HG02763 (cell line): ENCODE measurements around the gene NR2F2.

Experiments
- ATAC-seq: cut with Tn5 transposase; IDR thresholded peaks from one replicate; pipeline ENCODE4 v1.9.1; 2021; ENCODE audit warnings: mild to moderate bottlenecking, moderate library complexity; ENCODE audit not compliant: unreplicated experiment

The NR2F2 gene

DNA sequence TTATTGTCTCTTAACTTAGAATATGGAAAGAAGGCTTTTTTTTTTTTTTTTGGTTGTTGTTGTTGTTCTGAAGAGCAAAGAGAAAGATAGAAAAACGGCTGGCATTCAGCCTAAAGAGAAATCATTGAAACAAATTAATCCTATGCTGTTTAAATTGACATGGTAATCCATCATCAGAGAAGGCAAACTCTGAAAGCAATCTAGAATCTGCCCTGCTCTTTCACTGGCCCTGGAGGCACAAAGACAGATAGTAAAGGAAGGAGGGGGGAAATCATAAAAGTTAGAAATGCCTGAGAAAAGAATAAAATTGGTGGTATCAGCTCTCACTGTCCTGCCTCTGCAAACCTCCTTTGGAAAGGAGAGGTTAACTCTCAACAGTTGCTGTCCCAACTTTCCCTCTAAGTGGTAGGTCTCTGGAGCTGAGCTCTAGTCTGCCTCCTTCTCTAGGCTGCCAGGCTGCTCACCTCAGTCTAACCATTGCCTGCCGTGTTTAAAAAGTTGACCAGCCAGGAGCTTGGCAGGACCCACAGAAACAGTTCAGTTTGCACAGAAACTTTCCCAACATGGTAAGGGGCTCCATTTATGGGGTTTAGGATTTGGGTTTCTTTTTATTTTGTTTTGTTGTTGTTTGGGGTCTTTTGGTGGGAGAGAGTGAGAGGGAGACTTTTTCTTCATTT lies 13.4 kb upstream of the NR2F2 start:
- no peak for ATAC-seq

- ATAC-seq, result no peak
Observed at GRCh38 chr15:96320107-96320506, 10.4 kb upstream of the NR2F2 start.

DNA sequence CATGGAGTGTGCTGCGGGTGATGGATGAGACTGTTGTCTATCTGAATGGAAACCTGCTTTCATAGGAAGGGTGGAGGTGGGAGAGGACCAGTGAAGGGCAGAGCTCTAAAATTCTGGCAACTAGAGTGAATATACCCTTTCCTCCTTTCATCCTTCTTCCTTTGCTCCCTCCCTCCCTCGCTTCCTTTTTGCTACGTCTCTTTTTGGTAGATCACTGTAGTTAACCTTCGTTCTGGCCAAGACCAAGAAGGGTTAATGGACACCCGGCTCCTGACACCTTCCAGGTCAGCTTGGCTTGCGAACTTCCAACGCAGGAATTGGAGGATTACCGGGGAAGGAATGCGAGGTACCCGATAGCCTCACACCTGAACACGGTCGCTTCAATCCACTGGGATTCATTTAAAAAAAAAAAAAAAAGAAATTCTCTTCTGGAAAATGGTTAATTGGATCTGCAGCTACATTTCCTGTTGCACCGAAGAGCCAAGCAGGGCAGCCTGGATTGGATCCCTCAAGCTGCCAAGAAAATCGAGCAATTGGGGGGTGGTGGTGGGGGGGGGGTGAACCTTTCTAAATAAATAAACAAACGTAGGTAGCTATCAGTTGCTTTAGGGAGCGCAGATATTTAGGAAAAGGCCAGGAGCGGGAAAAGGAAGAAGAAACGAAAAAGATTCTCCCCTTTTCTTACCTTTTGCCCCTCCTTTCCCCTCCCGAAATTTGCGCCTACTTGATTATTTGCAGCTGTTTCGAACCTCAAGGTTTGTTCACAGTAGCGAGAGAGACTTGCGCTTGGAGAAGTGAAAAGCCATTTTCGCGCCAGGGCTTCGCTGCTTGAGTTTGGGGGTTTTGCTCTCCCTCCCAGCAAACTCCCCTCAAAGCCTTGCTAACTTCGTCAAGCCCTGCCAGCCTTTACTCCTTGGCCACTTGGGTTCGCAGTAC lies 9.5 kb upstream of the NR2F2 start:
- ATAC-seq, result no peak

DNA sequence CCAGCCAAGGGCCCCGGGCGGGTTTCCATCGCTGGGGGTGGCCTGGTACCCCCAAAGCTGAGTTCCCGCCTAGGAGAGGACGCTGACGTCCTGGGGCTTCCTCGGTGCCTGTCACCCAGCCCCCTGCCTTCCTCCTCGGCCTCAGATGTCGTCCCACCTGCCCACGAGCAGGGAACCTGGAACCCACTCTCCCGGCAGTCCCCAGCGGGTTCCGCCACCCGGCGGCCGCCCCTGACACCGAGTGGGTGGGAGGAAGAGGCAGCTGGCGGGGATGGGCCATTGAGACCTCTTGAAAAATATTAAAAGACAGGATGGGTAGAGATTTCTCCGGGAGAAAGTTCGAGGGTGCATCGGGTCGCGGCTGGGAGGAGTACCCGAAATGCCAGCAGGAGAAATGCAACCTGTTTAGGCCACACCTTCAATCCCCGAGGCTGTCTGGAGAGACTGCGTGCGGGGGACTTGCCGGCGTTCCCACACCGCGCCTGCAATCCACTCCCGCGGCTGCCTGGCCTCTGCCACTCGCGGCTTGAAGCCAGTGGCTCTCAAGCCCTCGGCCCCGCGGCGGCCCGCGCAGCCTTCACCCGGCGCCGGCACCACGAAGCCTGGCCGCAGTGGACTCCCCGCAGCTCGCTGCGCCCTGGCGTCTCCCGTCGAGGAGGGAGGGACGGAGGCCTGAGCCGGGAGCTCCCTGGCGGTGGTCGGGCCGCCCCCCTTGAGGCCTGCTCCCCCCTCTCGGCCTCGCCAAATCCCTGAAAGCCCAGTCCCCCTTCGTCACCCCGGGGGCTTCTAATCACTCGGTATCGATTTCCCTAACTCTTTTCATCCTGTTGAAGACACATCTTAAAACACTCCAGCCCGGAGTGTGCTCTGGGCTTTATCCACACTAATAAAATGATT lies 8.6 kb upstream of the NR2F2 start:
- ATAC-seq, result no peak

- no peak for ATAC-seq
Observed at GRCh38 chr15:96322536-96323318, 7.8 kb upstream of the NR2F2 start.

DNA sequence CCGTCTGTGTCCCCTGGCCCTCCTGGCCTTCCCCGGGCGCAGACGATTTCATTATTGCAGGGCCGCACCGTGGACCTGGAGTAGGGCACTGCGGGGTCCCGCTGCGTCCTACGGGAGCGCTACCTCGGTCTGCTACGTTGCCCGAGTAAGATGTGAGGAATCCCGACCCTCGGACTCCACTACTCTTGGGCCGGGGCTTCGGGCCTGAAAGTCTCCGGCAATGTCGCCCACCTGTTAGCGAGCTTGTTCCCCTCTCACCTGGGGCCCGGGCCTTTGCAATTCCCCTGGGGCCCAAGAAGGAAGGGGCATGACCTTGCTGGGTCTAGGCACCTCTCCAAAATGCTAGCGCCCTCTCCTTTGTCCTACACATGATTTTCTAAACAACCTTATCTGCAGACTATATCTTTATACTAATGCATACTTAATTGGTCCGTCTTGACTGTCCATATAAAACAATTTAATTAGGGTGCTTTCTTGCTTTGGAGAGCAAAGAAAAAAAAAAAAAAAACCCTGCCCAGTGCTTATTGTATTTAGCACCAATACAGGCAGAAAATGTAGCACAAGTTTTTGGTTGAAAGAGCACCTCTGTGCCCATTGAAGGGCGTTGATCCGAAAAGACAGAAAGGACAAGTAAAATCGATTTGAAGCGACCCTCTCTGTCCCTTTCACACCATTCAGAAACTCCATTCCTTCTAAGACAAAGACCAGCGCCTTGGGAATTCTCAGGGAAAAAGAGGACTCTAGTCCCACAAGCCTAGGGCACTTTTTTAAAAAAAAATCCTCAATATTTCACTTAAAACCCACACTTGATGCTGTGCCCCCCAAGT lies 7.0 kb upstream of the NR2F2 start:
- no peak for ATAC-seq

GRCh38 chr15:96324192-96324895 lies 6.2 kb upstream of the NR2F2 start:
- ATAC-seq, result no peak

DNA sequence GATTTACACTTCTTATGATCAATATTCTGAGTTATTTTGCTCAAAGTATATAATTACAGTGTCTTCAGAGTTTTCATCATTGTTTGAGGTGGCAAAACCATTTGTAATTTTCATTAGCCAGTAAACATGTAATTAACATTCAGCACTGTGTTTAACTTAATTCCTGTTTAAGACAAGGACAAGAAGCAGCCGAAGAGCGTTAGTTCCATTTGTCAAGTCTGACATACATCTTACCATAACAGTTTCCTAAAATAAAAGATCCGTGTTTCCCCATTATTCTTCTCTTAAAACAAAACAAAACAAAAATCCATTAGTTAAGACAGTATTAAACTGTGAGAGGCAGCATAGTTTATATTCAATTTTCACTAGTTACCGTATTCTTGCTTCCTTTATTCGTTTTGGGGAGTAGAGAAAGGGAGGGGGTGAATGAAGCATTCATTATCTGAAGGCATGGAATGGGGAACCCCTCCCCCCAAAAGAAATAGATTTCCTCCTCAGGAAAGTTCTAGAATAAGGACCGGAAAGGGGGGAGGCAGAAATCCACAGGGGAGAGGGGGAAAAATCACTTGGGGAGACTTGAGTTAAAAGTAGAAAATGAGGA lies 5.5 kb upstream of the NR2F2 start:
- ATAC-seq, result no peak

- no peak for ATAC-seq
Observed at GRCh38 chr15:96325541-96326327, 4.8 kb upstream of the NR2F2 start.

GRCh38 chr15:96326328-96327154 lies 4.0 kb upstream of the NR2F2 start:
- ATAC-seq, result no peak

DNA sequence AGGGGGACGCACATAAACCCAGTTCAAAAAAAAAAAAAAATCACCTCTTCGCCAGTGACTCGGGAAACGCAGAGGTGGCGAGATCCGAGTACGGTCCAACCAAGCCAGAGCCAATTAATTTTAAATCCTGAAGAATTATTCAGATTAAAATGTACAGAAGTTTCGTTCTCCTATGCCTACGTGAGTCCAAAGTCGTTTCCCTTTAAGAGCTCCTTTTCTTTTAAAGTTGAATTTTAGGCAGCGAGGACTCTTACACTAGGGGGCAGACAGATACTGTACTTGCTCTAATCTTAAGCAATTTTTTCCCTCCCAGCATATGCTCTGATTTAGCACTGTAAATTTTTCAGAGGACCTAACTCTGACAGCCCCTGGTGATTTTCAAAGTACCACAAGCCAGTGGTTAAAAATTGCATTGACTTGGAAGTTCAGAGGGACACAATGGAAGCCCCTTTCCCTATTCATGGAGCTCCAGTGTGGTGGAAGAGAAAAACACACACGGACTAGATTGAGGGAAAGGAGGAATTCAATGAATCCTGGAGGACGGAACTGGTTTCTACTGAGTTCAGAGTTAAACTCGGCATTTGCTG lies 3.3 kb upstream of the NR2F2 start:
- ATAC-seq, result no peak

- ATAC-seq, result no peak
Observed at GRCh38 chr15:96328181-96328876, 2.2 kb upstream of the NR2F2 start.

- ATAC-seq, result no peak
Observed at GRCh38 chr15:96328877-96329195, 1.7 kb upstream of the NR2F2 start.

DNA sequence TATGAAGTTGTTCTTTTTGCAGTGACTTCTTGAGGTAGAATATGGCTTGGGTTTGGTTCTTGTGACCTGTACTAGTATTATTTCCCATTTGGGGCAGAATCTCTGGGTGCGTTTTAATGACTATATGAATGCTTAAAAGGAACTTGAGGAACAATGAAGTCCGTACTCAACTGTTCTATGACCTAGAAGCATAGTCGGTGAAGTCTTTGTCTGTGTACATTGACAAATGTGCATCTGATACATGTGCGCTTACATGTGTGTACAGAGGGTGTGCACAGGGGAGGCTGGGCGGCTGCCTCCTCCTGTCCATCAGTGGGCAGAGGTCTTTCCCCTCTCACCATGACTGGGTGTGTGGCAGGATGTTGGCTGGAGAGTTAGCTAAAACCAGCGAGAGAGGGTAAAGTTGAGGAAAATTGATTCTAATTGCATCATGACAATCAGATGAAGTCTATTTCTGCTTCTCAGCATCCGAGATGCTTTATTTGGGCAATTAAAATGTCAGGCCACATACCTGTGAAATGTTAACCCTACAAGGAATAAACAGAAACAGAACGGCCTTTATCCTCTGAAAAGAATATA lies 1.0 kb upstream of the NR2F2 start:
- no peak for ATAC-seq

GRCh38 chr15:96330064-96330449 lies 443 bp upstream of the NR2F2 start:
- no peak for ATAC-seq
